SK-N-SH treated with all-trans-retinoic acid at 6 μM for 48 hours (cell line): ENCODE results near the gene C15orf40.
"Not testable (repeated sequence)": the region's sequence is repeated elsewhere in the genome, so short reads cannot be mapped to it uniquely, and the experiment has no call there.

ENCODE experiments used
- ARNTL ChIP-seq: fragments of 450-650 bp; formaldehyde crosslinking; IDR thresholded peaks from 2 replicates; pipeline ENCODE4 v1.5.0; 2020; ENCODE audit warnings: low read depth, mild to moderate bottlenecking, moderate library complexity, borderline replicate concordance
- PATZ1 ChIP-seq: fragments of 250-450 bp; sonication (Bioruptor Pico); IDR thresholded peaks from 2 replicates; pipeline ENCODE4 v1.8.0; 2020; ENCODE audit warnings: mild to moderate bottlenecking, moderate library complexity, borderline replicate concordance
- PPARA ChIP-seq: fragments of 250-450 bp; sonication (Bioruptor Pico); IDR thresholded peaks from 2 replicates; pipeline ENCODE4 v1.5.0; 2020; ENCODE audit warnings: mild to moderate bottlenecking, borderline replicate concordance
- RARB ChIP-seq: fragments of 250-450 bp; sonication (Bioruptor Pico); IDR thresholded peaks from 2 replicates; pipeline ENCODE4 v1.8.0; 2021; ENCODE audit warnings: mild to moderate bottlenecking, moderate library complexity
- SNAI2 ChIP-seq: fragments of 250-450 bp; sonication (Bioruptor Pico); IDR thresholded peaks from 2 replicates; pipeline ENCODE4 v1.5.0; 2020; ENCODE audit warnings: mild to moderate bottlenecking, moderate library complexity
- TCF4 ChIP-seq: fragments of 250-450 bp; sonication (Bioruptor Pico); IDR thresholded peaks from 2 replicates; pipeline ENCODE4 v1.8.0; 2021; ENCODE audit warnings: mild to moderate bottlenecking, moderate library complexity, borderline replicate concordance
- ZFP30 ChIP-seq: fragments of 450-650 bp; formaldehyde crosslinking; IDR thresholded peaks from 2 replicates; pipeline ENCODE4 v1.5.0; 2022; ENCODE audit warnings: mild to moderate bottlenecking, moderate library complexity
- ZNF565 ChIP-seq: fragments of 450-650 bp; formaldehyde crosslinking; conservative IDR thresholded peaks from 2 replicates; pipeline ENCODE4 v1.5.0; 2020; ENCODE audit warnings: low read depth, mild to moderate bottlenecking, moderate library complexity

GRCh38 chr15:83000672-83001031 lies 10.8 kb downstream of the C15orf40 start:
- TF ChIP-seq RARB (CRISPR knock-in tag); ARNTL (CRISPR knock-in tag); SNAI2 (CRISPR knock-in tag); PATZ1; ZNF565 (CRISPR knock-in tag); ZFP30 (CRISPR knock-in tag); TCF4 (CRISPR knock-in tag); PPARA (CRISPR knock-in tag): not testable (repeated sequence)
